ENCODE measurements around the gene IGF2BP3.
"Not testable (repeated sequence)": the region's sequence is repeated elsewhere in the genome, so short reads cannot be mapped to it uniquely, and the experiment has no call there.

The IGF2BP3 gene

DNA sequence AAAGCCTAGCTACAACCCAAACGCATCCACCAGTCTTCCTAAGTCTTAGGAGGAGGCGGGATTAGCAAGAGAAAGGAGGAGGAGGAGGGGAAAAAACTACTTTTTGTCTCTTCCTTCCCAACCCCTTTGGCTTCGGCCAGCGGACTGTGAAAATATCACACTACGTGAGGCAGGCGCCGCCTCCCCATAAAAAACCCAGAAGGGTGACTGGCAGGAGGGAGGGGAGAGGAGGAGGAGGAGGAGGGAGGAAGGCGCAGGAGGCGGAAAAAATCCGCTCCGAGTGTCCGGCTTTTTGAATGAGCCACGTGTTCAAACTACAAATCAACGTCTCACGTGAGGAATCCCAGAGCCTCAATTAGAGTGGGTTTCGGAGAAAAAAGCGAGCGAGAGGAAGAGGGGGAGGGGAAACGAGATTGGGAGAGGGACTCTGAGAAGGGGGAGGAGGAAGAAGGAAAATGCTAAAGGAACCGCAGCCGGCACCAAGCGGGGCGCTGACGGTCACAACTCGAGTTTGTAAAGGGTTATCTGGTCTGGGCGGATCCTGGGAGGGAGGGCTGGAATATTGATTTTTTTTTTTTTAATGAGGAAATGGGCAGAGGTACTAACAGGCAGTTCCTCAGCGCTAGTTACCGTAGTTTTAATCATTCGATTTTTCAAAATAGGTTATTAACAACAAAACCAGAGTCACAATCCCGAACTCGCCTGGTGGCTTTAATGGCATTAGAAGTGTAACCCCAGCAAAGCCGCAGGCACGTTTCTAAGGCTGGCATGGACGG lies at the start of gene IGF2BP3:
IGF2BP3 (minus strand) TSS at position 162 of the 776 bp plus-strand sequence. CDS start 381 bp downstream, outside the sequence.
- DNase-seq: no peak

DNA sequence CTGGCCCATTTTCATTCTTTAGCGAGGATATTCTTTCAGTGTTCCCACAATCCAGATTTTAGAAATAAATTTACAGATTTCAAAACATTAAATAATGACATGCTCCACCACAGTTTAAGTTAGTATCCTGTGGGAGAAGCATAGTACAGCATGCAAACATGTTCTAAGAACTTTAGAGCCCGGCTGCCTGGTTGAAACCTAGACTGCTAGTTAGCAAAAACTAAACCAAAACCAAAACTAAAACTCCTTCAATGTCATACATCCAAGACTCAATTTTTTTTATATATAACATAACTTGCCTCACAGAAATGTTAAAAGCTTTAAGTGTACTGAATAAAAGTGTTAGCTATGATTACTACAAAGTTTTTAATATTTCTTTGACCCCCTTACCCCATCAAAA lies 44.5 kb upstream of the IGF2BP3 start:
- no peak for DNase-seq

DNA sequence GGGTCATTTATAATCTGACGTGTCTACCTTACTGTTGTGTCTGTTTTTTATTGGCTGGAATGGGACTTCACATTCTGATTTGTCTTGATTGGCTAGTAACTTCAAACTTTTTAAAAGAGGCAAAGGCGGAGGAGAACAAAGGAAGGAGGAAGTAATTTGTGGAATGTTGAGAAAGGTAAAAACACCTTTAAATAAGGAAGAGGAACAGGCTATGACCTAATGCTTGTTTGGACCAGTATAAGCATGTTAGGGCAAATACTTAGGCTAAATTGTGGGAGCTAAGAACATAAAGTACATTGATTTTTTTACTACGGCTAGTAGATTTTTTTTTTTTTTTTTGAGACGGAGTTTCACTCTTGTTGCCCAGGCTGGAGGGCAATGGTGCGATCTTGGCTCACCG lies 43.5 kb upstream of the IGF2BP3 start:
- not testable (repeated sequence) for DNase-seq

DNA sequence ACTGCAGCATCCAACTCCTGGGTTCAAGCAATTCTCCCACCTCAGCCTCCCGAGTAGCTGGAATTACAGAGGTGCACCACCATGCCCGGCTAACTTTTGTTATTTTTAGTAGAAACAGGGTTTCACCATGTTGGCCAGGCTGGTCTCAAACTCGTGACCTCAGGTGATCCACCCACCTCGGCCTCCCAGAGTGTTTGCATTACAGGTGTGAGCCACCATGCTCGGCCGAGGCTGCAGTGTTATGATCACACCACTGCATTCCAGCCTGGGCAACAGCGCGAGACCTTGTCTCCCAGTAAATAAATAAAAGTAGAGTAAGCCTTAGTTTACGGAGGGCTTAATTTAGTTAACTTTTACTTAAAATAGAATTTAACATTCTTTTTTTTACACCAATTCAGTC lies 23.7 kb upstream of the IGF2BP3 start:
- DNase-seq: no peak

DNA sequence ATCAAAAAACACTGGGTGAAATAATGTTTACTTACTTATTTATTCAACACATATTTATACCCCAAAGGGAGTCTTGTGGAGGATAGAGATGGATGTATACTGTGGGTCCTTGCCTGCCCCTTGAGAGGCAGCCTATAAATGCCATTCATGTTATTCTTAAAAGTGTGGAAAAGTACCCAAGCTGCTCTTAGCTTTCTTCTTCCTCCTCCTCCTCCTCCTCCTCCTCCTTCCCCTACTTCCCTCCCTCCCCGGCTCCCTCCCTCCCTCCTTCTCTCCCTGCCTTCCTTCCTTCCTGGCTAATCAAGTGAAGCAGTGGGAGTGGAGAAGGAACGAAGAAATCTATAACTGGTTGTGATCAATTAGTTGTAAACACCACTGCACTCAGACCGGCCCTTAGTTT lies 21.2 kb upstream of the IGF2BP3 start:
- no peak for DNase-seq

DNA sequence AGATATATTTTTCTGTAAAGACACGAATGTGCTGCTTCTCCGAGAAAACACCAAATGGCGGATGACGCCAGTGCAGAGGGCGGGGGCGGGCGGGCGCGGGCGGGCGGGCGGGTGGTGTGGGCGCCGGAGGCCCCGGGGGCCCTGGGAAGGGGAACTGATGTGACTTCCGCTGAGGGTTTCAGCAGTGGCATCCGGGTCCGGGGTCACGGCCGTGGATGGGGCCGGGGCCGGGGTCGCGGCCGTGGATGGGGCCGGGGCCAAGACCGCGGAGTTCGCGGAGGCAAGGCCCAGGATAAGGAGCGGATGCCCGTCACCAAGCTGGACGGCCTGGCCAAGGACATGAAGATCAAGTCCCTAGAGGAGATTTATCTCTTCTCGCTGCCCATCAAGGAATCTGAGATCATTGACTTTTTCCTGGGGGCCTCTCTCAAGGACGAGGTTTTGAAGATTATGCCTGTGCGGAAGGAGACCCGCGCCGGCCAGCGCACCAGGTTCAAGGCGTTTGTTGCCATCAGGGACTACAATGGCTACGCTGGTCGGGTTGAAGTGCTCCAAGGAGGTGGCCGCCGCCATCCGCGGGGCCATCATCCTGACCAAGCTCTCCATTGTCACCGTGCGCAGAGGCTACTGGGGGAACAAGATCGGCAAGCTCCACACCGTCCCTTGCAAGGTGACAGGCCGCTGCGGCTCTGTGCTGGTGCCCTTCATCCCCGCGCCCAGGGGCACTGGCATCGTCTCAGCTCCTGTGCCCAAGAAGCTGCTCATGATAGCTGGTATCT lies 20.3 kb upstream of the IGF2BP3 start:
- peak; percentile 43 for DNase-seq

DNA sequence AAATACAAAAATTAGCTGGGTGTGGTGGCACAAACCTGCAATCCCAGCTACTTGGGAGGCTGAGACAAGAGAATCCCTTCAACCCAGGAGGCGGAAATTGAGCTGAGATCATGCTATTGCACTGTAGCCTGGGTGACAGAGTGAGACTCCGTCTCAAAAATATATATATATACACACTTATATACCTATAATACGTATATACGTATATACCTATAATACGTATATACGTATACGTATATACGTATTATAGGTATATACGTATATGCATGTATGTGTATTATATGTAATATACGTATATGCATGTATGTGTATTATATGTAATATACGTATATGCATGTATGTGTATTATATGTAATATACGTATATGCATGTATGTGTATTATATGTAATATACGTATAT lies 18.4 kb upstream of the IGF2BP3 start:
- DNase-seq: not testable (repeated sequence)

DNA sequence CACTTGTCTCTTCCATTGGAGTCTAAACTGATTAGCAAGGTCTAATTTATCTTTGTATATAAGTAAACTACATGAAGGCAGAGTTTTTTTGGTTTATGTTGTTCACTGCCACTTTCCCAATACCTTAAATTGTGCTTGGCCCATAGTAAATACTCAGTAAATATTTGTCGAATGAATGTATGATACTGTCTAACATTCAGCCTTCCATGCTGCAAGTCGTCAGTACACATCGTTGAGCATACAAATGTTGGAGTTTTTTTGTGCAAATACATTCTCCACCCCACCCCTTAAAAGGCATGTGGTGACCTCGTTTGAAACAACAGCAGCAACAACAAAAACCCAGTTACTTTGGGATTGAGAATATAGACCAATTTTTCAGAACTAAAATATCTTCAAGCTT lies 17.4 kb upstream of the IGF2BP3 start:
- DNase-seq: no peak

DNA sequence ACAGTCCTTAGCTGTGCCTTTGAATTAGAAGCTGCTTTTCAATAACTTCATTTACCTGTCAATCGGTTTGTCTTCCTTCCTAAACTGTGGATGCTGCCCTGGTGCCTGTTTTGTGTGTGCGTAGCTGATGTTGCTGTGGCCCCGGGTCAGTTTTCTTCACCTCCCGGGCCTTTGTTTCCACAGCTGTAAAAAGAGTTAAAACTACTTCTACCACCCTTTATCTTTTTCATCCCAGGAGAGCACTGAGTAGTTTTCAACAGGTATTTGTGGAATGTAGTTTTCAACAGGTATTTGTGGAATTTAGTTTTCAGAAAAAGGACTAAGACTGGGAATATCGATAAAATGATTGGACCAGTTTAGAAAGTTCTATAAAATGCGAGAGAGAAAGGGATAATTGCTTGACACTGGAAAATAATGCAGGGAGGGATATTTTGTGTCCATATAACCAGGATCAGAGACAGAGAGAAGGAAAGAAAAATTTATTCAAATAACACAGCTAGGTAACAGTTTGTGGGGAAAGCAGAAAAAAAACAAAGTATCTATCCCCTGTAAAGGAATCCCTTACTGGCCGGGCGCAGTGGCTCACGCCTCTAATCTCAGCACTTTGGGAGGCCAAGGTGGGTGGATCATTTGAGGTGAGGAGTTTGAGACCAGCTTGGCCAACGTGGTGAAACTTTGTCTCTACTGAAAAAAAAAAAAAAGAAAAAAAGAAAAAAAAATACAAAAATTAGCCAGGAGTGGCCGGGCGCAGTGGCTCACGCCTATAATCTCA lies 15.9 kb upstream of the IGF2BP3 start:
- DNase-seq: no peak

DNA sequence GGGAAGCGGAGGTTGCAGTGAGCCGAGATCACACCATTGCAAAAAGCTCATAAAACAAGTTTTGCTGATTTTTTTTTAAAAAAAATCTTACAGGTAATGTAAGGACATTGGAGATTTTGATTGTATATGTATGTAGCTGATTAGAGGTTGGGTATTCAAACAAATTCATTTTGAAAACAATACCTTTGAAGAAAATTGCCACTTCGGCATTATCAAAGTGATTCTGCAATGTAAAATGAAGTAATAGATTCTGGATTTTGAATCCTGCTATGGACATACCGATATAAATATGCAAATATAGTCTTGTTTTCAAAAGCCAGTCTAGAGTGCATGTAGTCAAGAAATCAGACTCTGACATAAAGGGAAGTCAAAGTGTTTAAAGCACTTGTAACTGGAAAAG lies 12.4 kb upstream of the IGF2BP3 start:
- no peak for DNase-seq

DNA sequence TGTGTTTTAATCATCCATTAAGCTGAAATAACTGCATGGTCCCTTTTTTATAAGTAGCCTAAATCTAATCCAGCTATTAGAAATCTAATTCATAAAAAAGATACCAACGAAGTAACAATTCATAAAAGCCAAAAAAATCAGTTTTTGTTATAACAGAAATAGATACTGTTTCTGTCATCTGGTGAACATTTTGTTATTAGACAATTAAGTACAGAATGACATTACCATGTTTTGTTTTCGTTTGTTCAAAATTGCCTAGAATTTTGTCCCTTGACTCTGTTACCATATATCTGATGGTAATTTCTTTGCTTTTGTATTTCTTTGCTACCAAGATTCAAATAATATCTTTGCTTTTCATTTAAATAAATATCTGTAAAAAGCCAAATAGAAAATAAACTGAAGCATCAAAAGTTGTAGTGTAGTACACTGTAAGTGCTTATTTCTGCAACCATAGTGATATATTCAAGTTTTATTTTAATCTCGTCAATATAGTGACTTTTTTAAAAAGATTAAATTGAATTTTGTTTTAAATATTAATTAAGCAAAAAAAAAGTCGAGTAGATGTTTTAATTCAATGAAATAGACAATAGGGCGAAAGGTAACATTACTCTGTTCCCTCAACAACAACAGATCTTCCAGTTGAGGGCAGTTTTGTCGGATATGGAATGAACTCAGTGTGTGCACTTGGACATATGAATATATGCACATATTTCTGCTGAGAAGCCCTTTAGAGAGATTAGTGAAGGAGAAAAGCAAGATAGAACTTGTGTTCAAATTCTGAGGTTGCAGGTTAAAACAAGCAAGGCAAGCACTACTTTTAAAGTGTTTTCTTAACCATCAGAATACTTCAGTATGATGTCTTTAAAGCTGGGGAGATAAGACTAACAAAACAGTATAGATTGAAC lies 7.9 kb upstream of the IGF2BP3 start:
- no peak for DNase-seq

DNA sequence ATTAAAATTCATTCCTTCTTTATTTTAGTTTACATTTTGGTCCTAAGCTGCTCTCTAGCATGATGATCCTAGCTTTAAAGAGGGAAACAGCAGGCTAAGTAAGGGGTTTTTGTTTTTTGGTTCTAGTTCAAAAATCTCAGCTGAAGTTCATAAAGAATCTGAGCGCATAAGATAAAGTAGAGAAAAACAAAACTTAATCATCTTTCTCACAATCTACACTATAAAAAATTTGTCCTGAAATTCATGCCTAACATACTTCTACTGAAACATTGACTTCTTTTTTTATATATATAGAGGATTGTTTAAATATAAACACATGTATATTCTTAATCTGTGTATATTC lies 6.8 kb upstream of the IGF2BP3 start:
- no peak for DNase-seq

DNA sequence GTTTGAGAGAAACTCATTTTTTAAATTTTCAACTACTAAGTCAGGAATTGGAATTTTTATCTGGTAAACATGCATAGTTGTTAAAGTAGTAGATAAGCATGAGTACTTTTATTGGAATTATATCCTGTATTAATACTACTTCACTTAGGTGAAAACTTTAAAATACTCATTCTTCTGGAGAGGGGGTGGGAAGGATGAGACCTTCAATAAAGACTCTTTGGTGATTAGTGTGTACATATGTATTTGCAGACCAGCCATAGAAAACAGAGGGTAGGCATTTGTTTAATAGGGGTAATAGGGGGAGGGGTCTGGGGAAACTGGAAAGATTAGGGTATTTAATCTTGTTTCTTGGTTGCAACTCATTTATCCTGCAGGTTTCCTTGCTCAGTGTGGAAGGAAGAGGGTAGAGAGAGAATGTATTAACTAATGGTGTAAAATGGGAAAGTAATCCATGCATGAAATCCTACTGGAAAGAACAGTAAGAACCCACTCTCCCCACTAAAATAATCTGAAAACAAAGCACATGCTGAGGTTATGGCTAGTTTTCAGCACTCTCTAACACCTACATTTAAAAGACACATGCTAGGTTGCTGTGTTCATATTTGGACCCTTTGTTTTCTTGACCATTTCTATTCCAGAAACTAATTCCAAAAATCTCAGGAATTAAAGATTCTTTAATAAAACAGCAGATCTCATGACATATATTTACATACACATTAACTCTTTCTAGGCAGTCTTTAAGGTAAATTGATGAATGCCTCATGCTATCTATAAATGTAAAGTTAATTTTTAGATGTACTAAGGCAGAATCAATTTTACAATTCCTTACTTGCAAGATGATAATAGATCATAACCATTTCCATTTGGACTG lies 6.2 kb upstream of the IGF2BP3 start:
- DNase-seq: no peak

DNA sequence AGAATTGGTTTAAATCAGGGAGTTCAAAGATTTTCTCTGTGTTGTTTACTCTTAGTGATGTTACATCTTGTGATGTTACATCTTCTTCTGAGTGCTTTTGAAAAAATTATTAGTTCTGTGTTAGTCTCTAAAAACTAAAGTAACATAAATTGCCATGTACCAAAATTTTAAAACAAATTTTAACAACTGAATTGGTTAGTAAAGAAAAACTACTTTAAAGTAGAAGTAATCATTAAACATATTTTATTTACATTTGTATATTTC lies 5.2 kb upstream of the IGF2BP3 start:
- DNase-seq: no peak

DNA sequence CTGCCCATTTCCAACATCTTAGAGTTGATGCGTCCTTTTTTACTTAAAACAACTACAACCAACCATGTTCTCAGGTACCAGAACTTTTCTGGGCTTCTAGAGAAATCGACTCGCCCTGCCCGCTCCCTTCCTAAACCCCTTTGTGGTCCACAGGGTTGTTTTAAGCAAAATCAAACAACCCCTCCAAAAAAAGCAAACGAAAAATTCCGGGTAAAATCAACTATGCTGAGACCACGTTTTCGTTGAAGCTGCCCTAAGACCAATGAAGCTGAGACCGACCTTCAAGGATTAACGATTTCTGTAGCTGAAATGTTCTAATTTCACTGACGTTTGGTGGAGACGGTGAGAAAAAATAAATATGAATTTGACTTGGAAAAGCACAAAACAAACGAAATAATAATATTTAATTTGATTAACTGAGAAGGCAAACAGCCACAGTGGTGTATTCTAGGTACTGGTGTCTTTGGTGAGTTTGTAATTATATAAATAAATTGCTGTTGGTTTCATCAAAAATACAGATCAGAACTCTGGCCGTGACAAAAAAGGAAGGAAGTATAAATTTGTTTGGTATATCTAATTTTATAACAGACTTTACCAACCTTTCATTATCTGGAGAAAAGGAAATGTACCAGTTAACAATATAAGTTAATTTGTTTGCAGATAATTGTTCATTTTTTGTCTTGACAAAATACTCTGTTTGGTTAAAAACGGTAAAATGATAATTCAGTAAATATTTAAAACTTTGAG lies 4.7 kb upstream of the IGF2BP3 start:
- DNase-seq: no peak

DNA sequence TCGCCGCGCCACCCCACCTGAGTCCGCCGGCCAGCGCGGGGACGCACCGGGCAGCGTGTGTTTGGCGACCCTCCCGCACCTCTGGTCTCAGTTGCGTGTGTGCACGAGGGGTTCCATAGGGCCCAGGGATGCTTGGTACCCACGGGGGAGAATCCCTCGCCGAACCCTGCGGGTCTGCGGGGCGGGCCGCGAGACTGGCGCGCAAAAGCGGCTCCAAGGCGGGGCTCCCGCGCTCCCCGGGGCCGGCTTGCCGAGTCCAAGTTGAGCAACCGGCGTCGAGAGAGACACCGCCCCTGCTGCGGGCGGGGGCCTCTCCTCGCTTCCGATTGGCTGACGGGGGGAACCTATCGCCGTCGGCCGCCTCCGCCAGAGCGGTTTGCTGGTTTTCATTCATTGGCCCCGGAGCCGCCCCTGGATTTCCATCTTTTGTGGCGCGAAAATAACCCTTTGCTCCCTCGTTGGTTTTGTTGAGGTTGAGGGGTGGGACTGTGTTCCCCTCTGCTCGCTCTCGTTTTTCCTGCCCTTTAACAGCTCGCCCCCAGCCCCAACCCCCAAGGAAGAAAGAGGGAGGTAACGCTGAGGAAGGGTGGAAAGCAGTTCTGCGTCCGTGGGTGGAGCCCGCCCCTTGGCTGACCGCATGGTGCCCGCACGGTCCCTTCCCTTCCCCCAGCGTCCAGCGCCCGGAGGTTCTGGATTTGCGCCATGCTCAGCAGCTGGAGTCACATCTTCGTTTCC lies 4.0 kb upstream of the IGF2BP3 start:
- no peak for DNase-seq

DNA sequence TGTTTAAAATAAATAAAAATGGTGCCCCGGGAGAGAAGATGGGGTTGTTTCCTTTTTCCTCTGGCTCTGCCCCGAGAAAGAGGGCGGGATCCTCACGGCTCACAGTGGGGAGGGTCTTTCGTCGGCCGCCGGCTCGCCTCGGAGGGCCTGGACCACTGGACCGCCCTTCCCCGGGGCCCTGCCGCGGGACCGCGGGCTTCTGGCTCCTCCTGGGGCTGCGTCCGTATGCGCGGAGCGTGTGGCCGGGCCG lies 3.5 kb upstream of the IGF2BP3 start:
- no peak for DNase-seq

DNA sequence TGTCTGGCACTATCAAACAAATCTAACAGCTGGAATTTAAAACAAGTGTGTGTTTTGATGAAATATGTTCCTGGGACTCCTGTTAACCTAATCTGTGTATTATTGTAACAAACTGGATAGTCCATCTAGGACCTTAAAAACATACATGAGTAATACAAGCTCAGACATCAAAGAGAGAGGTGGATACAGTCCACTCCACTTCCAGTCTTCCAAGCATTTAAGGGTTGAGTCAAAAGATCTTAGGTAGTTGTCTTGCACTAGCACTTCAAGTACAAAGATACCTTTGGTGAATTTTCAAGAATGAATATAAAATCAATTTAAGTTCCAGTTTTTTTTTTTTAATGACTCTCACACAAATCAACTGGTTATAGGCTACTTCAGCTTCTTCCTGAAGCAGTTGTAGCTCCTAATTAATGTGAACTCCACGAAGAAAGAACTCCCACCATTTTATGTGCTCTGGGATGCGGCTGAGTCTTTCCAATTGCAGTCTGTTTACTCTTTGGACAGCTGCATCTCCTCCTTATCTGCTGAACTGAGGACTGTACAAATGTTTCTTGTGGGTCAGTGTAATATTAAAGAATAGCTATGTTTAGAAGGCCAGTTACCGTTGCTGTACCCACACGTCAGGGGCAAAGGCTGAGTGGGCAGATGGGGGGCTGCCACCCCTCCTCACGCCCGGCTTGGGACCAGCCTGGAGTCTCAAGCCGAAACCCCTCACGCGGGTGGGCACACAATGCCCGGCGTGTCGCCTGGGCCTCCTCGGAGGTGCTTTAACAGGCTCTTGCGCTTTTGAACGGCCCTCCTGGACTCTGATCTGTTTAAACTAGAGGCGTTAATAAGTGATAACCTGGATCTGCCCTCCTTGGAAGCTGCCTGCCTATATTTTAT lies 2.9 kb upstream of the IGF2BP3 start:
- no peak for DNase-seq

DNA sequence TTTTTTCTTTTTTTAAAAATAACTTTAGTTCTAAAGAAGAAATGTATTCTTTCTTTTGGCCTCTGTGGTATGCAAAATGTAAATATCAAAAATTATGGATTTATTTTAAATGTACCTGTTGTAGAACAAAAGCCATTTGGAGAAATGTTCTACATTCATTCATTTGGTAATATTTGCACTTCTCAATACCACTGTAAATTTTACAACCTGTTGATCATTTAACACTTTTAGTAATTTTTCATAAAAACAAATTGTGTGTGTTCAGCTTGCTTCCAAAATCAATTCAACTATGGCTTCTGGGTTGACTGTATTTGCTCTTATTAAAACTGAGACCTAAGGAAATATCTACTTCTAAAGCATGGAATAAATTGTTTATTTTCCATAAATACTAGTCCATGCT lies 2.3 kb upstream of the IGF2BP3 start:
- DNase-seq: no peak

DNA sequence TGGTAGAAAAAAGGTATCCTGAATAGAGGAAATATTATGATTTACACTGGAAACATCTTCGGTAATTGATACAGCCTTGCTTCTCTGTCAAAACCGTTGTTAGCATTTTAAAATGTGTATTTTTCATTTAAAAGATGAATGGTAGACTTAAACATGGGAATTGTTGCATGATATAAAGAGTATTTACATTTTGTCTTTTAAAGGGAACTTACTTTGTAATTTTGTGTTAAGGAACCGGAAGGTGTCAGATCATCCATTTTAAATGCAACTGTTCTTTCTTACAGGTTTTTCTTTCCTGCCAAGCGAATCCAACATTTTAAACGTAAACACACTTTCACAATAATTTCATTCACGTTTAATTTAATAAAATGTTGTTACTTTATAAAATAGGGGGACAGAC lies 1.8 kb upstream of the IGF2BP3 start:
- no peak for DNase-seq
